Activated CD8-positive, alpha-beta T cell treated with anti-CD3 and anti-CD28 coated beads for 36 hours (primary cell): Measurements from ENCODE around the gene RBM27. TPM values are rescaled to one million over a fixed set of nuclear protein-coding genes. Genes with fewer than 3 reads are reported as not detected.

Source experiments
- ATAC-seq: fragments of 200-7000 bp; cut with Tn5 transposase; one replicate; pipeline ENCODE4 v1.10.0; 2021; ENCODE audit warnings: mild to moderate bottlenecking, moderate library complexity
- CTCF ChIA-PET: fragments of 350-600 bp; sonication (Branson Sonifier 250); formaldehyde crosslinking; loops from one replicate; lab custom pipeline; 2021; ENCODE audit warnings: antibody characterized with exemption; lab: Charles Lee
- POLR2A ChIA-PET: fragments of 350-600 bp; sonication (Branson Sonifier 250); formaldehyde crosslinking; loops from one replicate; lab custom pipeline; 2021; ENCODE audit warnings: antibody characterized with exemption; lab: Charles Lee
- DNase-seq: peaks from one replicate; pipeline ENCODE4 v3.0.0-alpha.2; 2020
- H3K27ac Mint-ChIP-seq: one replicate; pipeline ENCODE4 v1.8.0; 2021; ENCODE audit warnings: mild to moderate bottlenecking, mixed read lengths
- H3K27me3 Mint-ChIP-seq: one replicate; pipeline ENCODE4 v1.8.0; 2021; ENCODE audit warnings: mixed read lengths
- H3K36me3 Mint-ChIP-seq: one replicate; pipeline ENCODE4 v1.8.0; 2021; ENCODE audit warnings: low read depth, mixed read lengths
- H3K4me1 Mint-ChIP-seq: one replicate; pipeline ENCODE4 v1.8.0; 2021; ENCODE audit warnings: low read depth, mixed read lengths
- H3K4me3 Mint-ChIP-seq: one replicate; pipeline ENCODE4 v1.8.0; 2021; ENCODE audit warnings: mild to moderate bottlenecking, moderate library complexity, mixed read lengths
- H3K9me3 Mint-ChIP-seq: one replicate; pipeline ENCODE4 v1.8.0; 2021; ENCODE audit warnings: mixed read lengths
- CTCF ChIP-seq: fragments of 200-600 bp; IDR thresholded peaks from one replicate; pipeline ENCODE4 v1.8.0; 2022; ENCODE audit warnings: antibody characterized with exemption, mild to moderate bottlenecking
- intact Hi-C: fragments of 100-400 bp; cut with micrococcal nuclease; formaldehyde crosslinking; loops from one replicate; pipeline ENCODE4 v1.10.0; 2022
- total RNA-seq, 2 experiments: library from RNA; stranded (reverse); gene quantifications; one replicate each; pipeline ENCODE4 v1.2.3, GENCODE V29; 2021

Gene RBM27
- 10 to 100 TPM; 29.1 to 29.3 TPM for total RNA-seq

- POLR2A ChIA-PET: interaction anchor here (1.1 to 2.0 kb wide), 4 partner anchors 10 to 21 kb away, joined by 3 to 10 read pairs (median 8); partner anchors contain the start of gene LARS1
Observed at GRCh38 chr5:146203011-146203871, at the start of gene RBM27. TSS of gene RBM27 (plus strand) at chr5:146203605. CDS start at chr5:146203766, 161 bp downstream.

GRCh38 chr5:146158255-146158654 is 45.1 kb upstream of the RBM27 start:
- POLR2A ChIA-PET: no interaction called here
- no peak overlapping the region for H3K27ac Mint-ChIP-seq

More at GRCh38 chr5:146203011-146203871, at the start of gene RBM27:
- Mint-ChIP-seq H3K27ac (no peak within 1 kb of the TSS), H3K27me3 (no peaks in the 10 kb centered on the region), H3K9me3 (no peaks in the 10 kb centered on the region), H3K4me1 (peaks cover 14% of the 10 kb centered on the region), H3K4me3 (no peak within 1 kb of the TSS), H3K36me3 (peaks cover 2% of the 10 kb centered on the region)
- ATAC-seq (peak; percentile 99), DNase-seq (peak; percentile 97)
- TF ChIP-seq CTCF: no peak
- CTCF ChIA-PET: interaction anchor here (1.0 kb wide), 1 partner anchor 15 kb away, joined by 3 read pairs; no protein-coding TSS in a partner anchor
- intact Hi-C loops: loop anchor here (1.0 kb wide), 1 partner anchor 21 kb away; the partner anchor contains the start of gene LARS1

GRCh38 chr5:146164382-146164781 is 39.0 kb upstream of the RBM27 start:
- no peak overlapping the region for H3K27ac Mint-ChIP-seq
- no peak for ATAC-seq

More at GRCh38 chr5:146158255-146158654, 45.1 kb upstream of the RBM27 start:
- ATAC-seq (no peak), DNase-seq (no peak)
- TF ChIP-seq CTCF: no peak
- H3K9me3 Mint-ChIP-seq: no peaks in the 10 kb centered on the region
- no peaks in the 10 kb centered on the region for H3K4me1 Mint-ChIP-seq
- no peaks in the 10 kb centered on the region for H3K27me3 Mint-ChIP-seq
- CTCF ChIA-PET: no interaction called here
- no peak overlapping the region for H3K4me3 Mint-ChIP-seq
- peaks cover 55% of the 10 kb centered on the region for H3K36me3 Mint-ChIP-seq
- intact Hi-C loops: no loop called here

GRCh38 chr5:146165460-146165859 is 37.9 kb upstream of the RBM27 start:
- H3K36me3 Mint-ChIP-seq: peaks cover 60% of the 10 kb centered on the region
- H3K27me3 Mint-ChIP-seq: no peaks in the 10 kb centered on the region
- intact Hi-C loops: no loop called here
- ChIA-PET CTCF (interaction anchor here (1.6 kb wide), 1 partner anchor 35 kb away, joined by 3 read pairs; no protein-coding TSS in a partner anchor), POLR2A (interaction anchor here (0.9 kb wide), 2 partner anchors 29 to 81 kb away, joined by 3 to 5 read pairs; no protein-coding TSS in a partner anchor)
- H3K9me3 Mint-ChIP-seq: no peaks in the 10 kb centered on the region
- peaks cover 14% of the 10 kb centered on the region for H3K4me1 Mint-ChIP-seq
- TF ChIP-seq CTCF: no peak
- ATAC-seq: no peak
- H3K4me3 Mint-ChIP-seq: no peak overlapping the region
- H3K27ac Mint-ChIP-seq: no peak overlapping the region
- no peak for DNase-seq

More at GRCh38 chr5:146164382-146164781, 39.0 kb upstream of the RBM27 start:
- no peak for DNase-seq
- no peak for TF ChIP-seq CTCF
- intact Hi-C loops: no loop called here
- H3K27me3 Mint-ChIP-seq: no peaks in the 10 kb centered on the region
- POLR2A ChIA-PET: no interaction called here
- no peak overlapping the region for H3K4me3 Mint-ChIP-seq
- H3K9me3 Mint-ChIP-seq: no peaks in the 10 kb centered on the region
- peaks cover 7% of the 10 kb centered on the region for H3K4me1 Mint-ChIP-seq
- CTCF ChIA-PET: interaction anchor here (1.2 kb wide), 1 partner anchor 34 kb away, joined by 3 read pairs; no protein-coding TSS in a partner anchor
- peaks cover 57% of the 10 kb centered on the region for H3K36me3 Mint-ChIP-seq
